ENCODE results near the gene HIKESHI.
"Not testable (repeated sequence)": the region's sequence is repeated elsewhere in the genome, so short reads cannot be mapped to it uniquely, and the experiment has no call there.

The HIKESHI gene

DNA sequence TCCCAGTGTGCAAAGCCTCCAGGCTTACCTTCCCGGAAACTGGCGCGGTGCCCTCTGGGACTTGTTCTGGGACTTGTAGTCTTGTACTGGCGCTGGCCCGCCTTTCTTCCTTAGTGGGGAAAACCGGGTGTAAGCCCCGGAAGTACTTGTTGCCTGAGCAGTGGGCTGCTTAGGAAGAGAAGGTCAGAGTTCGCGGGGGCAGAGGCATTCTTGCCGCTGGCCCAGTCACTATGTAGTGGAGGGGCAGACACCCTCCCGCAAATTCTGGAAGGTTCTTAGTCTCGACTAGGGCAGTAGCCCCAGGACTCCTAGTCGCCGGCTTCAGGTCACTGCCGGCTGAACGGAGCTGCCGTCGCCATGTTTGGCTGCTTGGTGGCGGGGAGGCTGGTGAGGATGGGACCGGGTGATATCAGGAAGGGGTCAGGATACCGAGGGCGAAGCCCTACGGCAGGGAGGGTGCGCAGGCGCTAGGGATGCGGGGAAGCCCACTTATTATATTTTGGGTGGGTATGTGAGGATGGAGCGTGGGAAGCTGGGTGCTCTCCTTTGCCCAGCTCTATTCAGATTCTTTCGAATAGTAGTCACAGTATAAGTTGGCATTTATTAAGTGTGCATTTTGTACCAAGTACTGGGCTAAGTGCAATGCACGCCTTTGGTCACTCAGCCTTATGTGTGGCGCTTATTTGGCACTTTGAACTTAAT, at the start of gene HIKESHI:
HIKESHI (plus strand) TSS at position 149 of the 702 bp plus-strand sequence; CDS start at position 358, 209 bp downstream.
- DNase-seq, result peak; percentile 97 to 99

DNA sequence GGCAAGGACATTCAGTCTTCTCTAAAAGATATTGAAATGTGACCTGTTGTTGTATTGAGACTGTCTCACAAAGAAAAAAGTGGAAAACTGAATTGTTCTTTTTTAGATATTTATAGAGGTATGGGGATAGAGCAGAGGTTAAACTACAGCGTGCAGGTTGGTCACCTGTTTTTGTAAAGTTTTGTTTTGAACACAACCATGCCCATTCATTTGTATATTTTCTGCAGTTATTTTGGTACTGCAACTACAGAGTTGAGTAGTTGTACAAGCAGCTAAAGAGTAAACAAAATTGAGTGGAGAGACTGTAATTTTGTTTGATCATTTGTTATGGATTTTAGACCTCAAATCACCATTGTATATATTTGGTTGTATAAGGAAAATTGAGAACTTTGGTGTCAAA, 46.1 kb upstream of the HIKESHI start:
- no peak for DNase-seq

GRCh38 chr11:86256608-86257007, 45.4 kb upstream of the HIKESHI start:
- no peak for DNase-seq

DNA sequence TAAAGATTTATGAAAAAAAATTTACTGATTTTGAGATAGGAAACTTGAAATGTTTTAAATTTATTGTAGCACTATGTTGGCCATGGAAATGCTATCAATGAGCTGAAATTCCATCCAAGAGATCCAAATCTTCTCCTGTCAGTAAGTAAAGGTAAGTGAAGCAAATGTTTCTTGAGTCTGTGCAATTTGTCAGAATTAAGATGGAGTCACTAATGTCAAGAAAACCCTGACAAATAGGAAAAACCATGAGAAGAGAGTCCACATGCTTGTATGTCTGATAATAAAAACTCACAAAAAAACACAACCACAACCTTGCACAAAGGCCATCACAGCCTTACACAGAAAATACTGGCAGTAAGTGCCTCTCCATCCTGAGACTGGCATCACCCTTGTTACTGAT, 44.6 kb upstream of the HIKESHI start:
- no peak for DNase-seq

DNA sequence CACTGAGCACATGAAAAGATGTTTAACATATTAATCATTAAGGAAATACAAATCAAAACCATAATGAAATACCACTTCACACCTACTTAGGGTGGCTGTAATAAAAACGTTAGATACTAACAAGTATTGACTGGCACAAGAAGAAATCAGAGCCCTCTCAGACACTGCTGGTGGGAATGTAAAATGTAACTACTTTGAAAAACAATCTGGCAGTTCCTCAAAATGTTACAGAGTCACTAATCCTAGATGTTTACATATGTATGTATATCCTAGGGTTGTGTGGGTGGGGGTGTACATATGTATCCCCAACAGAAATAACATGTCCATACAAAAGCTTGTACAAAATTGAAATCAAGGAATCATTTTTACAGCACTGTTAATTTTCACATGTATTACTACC, 42.3 kb upstream of the HIKESHI start:
- DNase-seq, result no peak

DNA sequence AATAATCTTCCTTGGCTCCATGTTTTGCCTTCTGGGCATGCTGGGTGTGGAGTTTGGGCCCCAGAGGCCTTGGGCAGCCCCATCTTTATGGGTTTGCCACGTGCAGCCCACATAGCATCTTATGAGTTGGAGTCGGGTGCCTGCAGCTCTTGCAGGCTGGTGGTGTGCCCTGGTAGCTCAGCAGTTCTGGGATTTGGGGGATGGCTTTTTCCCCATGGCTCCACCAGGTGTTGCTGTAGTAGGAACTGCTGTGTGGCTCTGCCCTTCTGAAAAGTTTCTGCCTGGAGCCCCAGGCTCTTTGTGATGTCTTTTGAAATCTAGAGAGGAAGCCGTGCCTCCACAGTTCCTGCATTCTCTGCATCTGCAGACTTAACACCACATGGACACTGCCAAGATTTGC, 40.7 kb upstream of the HIKESHI start:
- DNase-seq, result no peak

DNA sequence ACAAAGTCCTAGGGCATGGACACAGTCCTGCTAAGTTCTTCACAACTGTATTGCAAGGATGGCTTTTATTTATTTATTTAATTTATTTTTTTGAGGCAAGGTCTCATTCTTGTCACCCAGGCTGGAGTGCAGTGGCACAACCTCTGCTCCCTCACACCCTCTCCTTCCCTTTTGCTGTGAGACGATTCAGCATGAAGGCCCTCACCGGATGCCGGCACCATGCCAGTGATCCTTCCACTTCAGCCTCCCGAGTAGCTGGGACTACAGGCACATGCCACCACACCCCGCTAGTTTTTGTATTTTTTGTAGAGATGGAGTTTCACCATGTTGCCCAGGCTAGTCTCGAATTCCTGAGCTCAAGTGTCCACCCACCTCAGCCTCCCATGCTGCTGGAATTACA, 39.7 kb upstream of the HIKESHI start:
- DNase-seq, result no peak

GRCh38 chr11:86264649-86265048, 37.4 kb upstream of the HIKESHI start:
- no peak for DNase-seq

DNA sequence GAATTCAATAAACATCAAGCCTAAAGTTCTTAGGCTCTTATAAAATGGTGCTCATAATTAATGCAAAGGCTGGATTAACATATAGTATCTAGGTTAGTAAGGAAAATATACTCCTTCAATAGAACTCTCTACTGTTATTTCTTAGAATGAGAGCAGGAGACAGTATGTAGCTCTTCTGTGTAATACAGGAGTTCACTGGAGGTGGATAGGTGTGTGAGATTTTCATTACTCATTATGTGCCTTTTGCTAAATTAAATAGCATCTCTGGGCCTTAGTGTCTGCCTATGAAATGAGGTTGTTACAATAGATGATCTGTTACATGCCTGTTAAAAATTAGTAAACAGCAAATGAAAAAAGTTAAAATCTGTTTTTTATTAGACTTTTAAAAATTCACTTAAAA, 36.8 kb upstream of the HIKESHI start:
- DNase-seq, result no peak

DNA sequence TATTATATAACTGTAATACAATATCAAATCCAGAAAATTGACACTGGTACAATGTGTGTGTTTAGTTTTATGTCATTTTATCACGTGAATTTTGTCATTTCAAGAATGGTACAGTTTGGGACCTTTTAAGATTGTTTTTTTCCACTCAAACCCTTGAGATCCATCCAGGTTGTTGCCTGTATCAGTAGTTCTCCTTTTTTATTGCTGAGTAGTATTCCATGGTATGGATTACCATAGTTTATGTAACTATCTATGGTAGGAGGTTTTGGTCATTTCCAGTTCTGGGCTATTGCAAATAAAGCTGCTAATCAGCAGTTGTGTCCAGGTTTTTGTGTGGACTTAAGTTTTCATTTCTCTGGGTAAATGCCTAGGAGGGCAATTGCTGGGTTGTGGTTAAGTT, 32.4 kb upstream of the HIKESHI start:
- DNase-seq, result no peak

GRCh38 chr11:86274503-86274902, 27.5 kb upstream of the HIKESHI start:
- no peak for DNase-seq

DNA sequence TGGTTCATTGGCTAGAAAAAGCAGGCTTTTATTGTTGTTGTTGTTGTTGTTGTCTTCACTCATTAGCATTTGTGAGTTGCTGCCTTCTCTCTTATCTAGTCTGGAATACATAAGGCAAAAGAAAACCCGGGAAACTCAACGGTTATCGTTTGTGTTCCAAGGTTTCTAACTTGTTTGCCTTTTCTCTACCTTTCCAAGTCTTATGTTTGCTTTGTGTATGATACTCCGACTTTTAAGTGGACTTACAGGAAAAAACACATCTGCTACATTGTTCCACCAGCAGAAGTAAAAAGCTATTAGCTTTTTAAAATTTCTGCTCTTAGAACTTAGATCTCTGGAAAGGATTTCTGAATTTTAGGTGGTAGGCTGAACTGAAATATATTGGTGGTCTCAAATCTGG, 27.0 kb upstream of the HIKESHI start:
- peak in 1 of 2 experiments; percentile 22 for DNase-seq

DNA sequence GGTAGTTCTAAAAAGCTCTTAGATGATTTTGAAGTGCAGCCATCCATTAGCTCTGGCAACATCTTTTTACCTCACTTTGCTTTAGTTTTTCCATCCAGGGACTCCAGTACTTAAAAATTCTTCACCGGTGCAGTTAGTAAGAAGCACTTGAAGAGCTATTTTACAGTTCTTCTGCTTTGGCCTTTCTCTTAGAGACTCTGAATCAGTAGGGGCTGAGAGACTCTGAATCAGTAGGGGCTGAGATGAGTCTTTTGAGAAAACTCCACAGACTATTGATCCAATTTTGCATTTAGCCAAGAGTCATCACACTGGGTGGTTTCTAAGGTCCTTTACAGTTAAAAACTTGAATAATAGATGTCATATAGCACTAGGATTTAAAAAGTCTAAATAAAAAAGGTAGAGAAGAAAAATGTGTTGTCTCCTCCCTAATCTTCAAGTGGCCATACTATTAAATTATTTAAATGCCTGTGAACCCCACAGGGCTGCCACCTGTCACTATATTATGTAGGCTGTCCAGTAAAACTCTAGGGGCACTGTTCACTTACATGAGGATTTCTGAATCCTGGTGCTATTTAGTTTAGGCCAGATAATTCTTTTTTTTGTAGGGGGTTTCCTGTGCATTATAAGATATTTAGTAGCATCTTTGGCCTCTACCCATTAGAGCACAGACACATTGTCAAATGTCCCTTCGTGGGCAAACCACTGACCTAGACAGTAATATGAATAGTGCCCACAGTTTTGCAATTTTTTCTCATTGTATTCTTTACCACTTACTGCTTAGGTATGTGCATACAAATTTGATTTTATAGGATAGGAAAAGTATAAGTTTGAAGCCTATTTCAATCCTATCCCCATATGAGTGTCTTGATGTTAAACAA, 26.3 kb upstream of the HIKESHI start:
- peak in 1 of 2 experiments; percentile 25 for DNase-seq

GRCh38 chr11:86277741-86278140, 24.3 kb upstream of the HIKESHI start:
- no peak for DNase-seq

DNA sequence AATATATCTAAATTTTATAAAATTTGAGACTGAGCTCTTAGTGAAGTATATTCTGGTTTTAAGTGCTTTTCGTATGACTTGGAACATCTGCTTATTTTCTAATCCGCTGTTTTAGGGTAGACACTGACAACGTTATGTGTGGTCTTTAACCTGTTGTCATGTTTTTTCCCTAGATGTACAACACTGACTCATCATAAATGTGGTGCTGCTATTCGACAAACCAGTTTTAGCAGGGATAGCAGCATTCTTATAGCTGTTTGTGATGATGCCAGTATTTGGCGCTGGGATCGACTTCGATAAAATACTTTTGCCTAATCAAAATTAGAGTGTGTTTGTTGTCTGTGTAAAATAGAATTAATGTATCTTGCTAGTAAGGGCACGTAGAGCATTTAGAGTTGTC, 23.8 kb upstream of the HIKESHI start:
- DNase-seq, result no peak

- DNase-seq, result no peak
These were observed 22.3 kb upstream of the HIKESHI start for GRCh38 chr11:86279747-86280146.

GRCh38 chr11:86287468-86287796, 14.6 kb upstream of the HIKESHI start:
- DNase-seq, result no peak

DNA sequence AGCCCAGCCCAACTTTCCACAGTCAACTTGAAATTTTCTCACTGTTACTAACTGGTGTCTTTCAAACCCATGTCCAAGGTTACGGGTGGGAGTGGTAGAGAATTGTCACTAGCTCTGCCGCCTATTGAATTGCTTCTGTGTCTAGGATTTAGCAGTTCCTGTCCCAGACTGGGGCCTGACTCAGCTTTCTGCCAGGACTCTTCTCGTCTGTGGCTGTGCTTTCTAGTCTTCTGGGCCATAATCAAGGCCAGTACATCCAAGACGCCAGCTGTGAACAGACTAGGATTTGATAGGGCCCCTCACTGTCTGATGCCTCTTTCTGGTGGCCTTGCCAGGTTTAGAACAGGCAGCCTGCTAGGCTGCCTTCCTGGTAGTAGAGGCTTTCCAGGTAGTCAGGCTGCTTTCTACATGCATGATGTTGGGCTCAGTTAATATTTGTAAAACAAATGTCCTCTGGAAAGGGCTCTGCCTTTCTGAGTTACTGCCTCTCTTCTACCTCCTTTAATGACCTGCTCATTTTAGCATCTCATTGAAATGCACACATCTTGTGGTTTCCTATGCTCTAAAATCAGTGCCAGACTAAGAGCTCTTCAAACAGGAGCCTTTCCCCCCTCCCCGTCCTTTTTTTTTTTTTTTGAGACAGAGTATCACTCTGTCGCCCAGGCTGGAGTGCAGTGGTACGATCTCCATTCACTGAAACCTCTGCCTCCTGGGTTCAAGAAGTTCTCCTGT, 13.1 kb upstream of the HIKESHI start:
- no peak for DNase-seq

GRCh38 chr11:86289508-86290280, 12.3 kb upstream of the HIKESHI start:
- not testable (repeated sequence) for DNase-seq

GRCh38 chr11:86291466-86292262, 10.4 kb upstream of the HIKESHI start:
- peak; percentile 24 to 80 for DNase-seq

DNA sequence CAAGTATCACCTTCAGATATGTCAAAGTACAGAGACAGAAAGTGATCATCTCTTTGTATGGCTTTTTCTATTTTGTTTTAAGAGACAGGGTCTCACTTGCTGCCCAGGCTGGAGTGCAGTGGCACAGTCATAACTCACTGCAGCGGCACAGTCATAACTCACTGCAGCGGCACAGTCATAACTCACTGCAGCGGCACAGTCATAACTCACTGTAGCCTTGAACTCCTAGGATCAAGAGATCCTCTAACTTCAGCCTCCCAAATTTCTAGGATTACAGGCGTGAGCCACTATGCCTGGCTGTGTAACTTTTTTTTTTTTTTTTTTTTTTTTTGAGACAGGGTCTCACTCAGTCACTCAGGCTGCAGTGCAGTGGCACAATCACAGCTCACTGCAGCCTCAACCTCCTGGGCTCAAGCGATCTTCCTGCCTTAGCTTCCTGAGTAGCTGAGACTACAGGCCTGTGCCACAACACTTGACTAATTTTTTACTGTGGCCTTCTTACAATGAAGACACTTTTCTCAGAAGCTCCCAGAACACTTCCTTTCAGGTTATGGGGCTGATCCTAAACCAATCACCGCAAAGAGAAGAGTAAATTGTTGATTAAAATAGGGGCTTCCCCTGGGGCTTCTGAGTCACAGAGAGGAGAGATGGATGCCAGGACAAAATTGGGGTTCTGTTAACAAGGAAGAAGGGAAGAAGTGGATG, 9.0 kb upstream of the HIKESHI start:
- DNase-seq, result no peak
